WTC11 (cell line): ENCODE data around the gene MSI1. TPM values are rescaled to one million over a fixed set of nuclear protein-coding genes. Genes with fewer than 3 reads are reported as not detected.

ENCODE experiments used
- ATAC-seq: fragments of 200-7000 bp; cut with Tn5 transposase; 2 replicates; pipeline ENCODE4 v1.10.0; 2021; ENCODE audit warnings: mild to moderate bottlenecking, moderate library complexity
- CTCF ChIA-PET: fragments of 300-600 bp; sonication (Branson Sonifier 250); formaldehyde crosslinking; loops from one replicate; lab custom pipeline; 2021; ENCODE audit warnings: antibody characterized with exemption; lab: Charles Lee
- POLR2A ChIA-PET: fragments of 350-600 bp; sonication (Branson Sonifier 250); formaldehyde crosslinking; loops from one replicate; lab custom pipeline; 2021; ENCODE audit warnings: antibody characterized with exemption; lab: Charles Lee
- DNase-seq: peaks from one replicate; pipeline ENCODE4 v3.0.0; 2021; ENCODE audit warnings: low spot score
- H3K27ac Mint-ChIP-seq: 2 replicates; pipeline ENCODE4 v1.8.0; 2021; ENCODE audit warnings: mixed read lengths
- H3K27me3 Mint-ChIP-seq: 2 replicates; pipeline ENCODE4 v1.8.0; 2021; ENCODE audit warnings: low read depth, mild to moderate bottlenecking, moderate library complexity, mixed read lengths
- H3K36me3 Mint-ChIP-seq: 2 replicates; pipeline ENCODE4 v1.8.0; 2021; ENCODE audit warnings: mixed read lengths
- H3K4me1 Mint-ChIP-seq: 2 replicates; pipeline ENCODE4 v1.8.0; 2022; ENCODE audit warnings: mixed read lengths
- H3K4me3 Mint-ChIP-seq: 2 replicates; pipeline ENCODE4 v1.8.0; 2021; ENCODE audit warnings: mild to moderate bottlenecking, moderate library complexity, mixed read lengths
- H3K9me3 Mint-ChIP-seq: 2 replicates; pipeline ENCODE4 v1.8.0; 2021; ENCODE audit warnings: mixed read lengths
- CDX4 ChIP-seq: fragments of 250-450 bp; sonication (Bioruptor Pico); IDR thresholded peaks from 2 replicates; pipeline ENCODE4 v1.9.0; 2021; ENCODE audit warnings: moderate library complexity, mild to moderate bottlenecking, inconsistent platforms, borderline replicate concordance
- E2F1 ChIP-seq: sonication (generic); formaldehyde crosslinking; IDR thresholded peaks from 2 replicates; pipeline ENCODE4 v1.8.0; 2022; ENCODE audit warnings: mild to moderate bottlenecking, missing genetic modification reagents
- ERG ChIP-seq: fragments of 250-450 bp; sonication (Bioruptor Pico); IDR thresholded peaks from 2 replicates; pipeline ENCODE4 v1.8.0; 2021; ENCODE audit warnings: mild to moderate bottlenecking
- ESRRA ChIP-seq: sonication (generic); formaldehyde crosslinking; IDR thresholded peaks from 2 replicates; pipeline ENCODE4 v1.8.1; 2022; ENCODE audit warnings: mild to moderate bottlenecking, missing genetic modification reagents, borderline replicate concordance
- ETV6 ChIP-seq: sonication (generic); formaldehyde crosslinking; IDR thresholded peaks from 2 replicates; pipeline ENCODE4 v1.8.1; 2022; ENCODE audit warnings: mild to moderate bottlenecking, missing genetic modification reagents
- GRHL2 ChIP-seq: fragments of 250-450 bp; sonication (Bioruptor Pico); IDR thresholded peaks from 2 replicates; pipeline ENCODE4 v1.8.0; 2022; ENCODE audit warnings: mild to moderate bottlenecking, moderate library complexity; ENCODE audit not compliant: insufficient replicate concordance, severe bottlenecking
- GTF2I ChIP-seq: fragments of 250-450 bp; sonication (Bioruptor Pico); conservative IDR thresholded peaks from 2 replicates; pipeline ENCODE4 v1.4.0; 2021; ENCODE audit warnings: mild to moderate bottlenecking
- IRF2 ChIP-seq: sonication (generic); formaldehyde crosslinking; IDR thresholded peaks from 2 replicates; pipeline ENCODE4 v1.8.0; 2022; ENCODE audit warnings: low read depth, missing genetic modification reagents, borderline replicate concordance
- MXD4 ChIP-seq: fragments of 250-450 bp; sonication (Bioruptor Pico); IDR thresholded peaks from 2 replicates; pipeline ENCODE4 v1.8.0; 2021; ENCODE audit warnings: mild to moderate bottlenecking, moderate library complexity, borderline replicate concordance
- NR1H2 ChIP-seq: sonication (generic); formaldehyde crosslinking; IDR thresholded peaks from 2 replicates; pipeline ENCODE4 v1.9.0; 2021; ENCODE audit warnings: mild to moderate bottlenecking, moderate library complexity, missing genetic modification reagents
- PREB ChIP-seq: sonication (generic); formaldehyde crosslinking; IDR thresholded peaks from 2 replicates; pipeline ENCODE4 v1.8.1; 2022; ENCODE audit warnings: mild to moderate bottlenecking, missing genetic modification reagents, moderate library complexity, borderline replicate concordance
- PRRX2 ChIP-seq: fragments of 250-450 bp; sonication (Bioruptor Pico); IDR thresholded peaks from 2 replicates; pipeline ENCODE4 v1.8.0; 2021; ENCODE audit warnings: mild to moderate bottlenecking
- SP1 ChIP-seq: sonication (generic); formaldehyde crosslinking; conservative IDR thresholded peaks from 2 replicates; pipeline ENCODE4 v1.8.1; 2022; ENCODE audit warnings: missing genetic modification reagents
- TCF7 ChIP-seq: sonication (generic); formaldehyde crosslinking; IDR thresholded peaks from 2 replicates; pipeline ENCODE4 v1.8.0; 2022; ENCODE audit warnings: mild to moderate bottlenecking, low read depth, missing genetic modification reagents, moderate library complexity
- TEAD1 ChIP-seq: sonication (generic); formaldehyde crosslinking; IDR thresholded peaks from 2 replicates; pipeline ENCODE4 v1.8.0; 2022; ENCODE audit warnings: mild to moderate bottlenecking, missing genetic modification reagents
- TEAD4 ChIP-seq: sonication (generic); formaldehyde crosslinking; IDR thresholded peaks from 2 replicates; pipeline ENCODE4 v1.8.0; 2022; ENCODE audit warnings: mild to moderate bottlenecking, missing genetic modification reagents
- ZBTB21 ChIP-seq: sonication (generic); formaldehyde crosslinking; IDR thresholded peaks from 2 replicates; pipeline ENCODE4 v1.8.1; 2023; ENCODE audit warnings: mild to moderate bottlenecking, missing genetic modification reagents, borderline replicate concordance
- ZNF121 ChIP-seq: sonication (generic); formaldehyde crosslinking; IDR thresholded peaks from 2 replicates; pipeline ENCODE4 v1.8.0; 2023; ENCODE audit warnings: missing genetic modification reagents
- ZNF232 ChIP-seq: sonication (generic); formaldehyde crosslinking; IDR thresholded peaks from 2 replicates; pipeline ENCODE4 v1.8.0; 2022; ENCODE audit warnings: mild to moderate bottlenecking, missing genetic modification reagents
- ZNF416 ChIP-seq: fragments of 250-450 bp; sonication (Bioruptor Pico); IDR thresholded peaks from 2 replicates; pipeline ENCODE4 v1.9.0; 2021; ENCODE audit warnings: mild to moderate bottlenecking, inconsistent platforms
- ZSCAN18 ChIP-seq: fragments of 250-450 bp; sonication (Bioruptor Pico); IDR thresholded peaks from 2 replicates; pipeline ENCODE4 v2.1.2; 2022; ENCODE audit warnings: mild to moderate bottlenecking, moderate library complexity
- total RNA-seq: library from RNA; stranded (reverse); gene quantifications from 3 replicates; pipeline ENCODE4 v1.2.3, GENCODE V29; 2021

MSI1 gene
- total RNA-seq, 1 experiment from 2014 or later = 71.5 TPM

GRCh38 chr12:120343692-120344091, 25.3 kb downstream of the MSI1 start:
- Mint-ChIP-seq H3K4me3 (no peak overlapping the region), H3K27ac (no peak overlapping the region), H3K36me3 (peaks cover 22% of the 10 kb centered on the region), H3K27me3 (0 out of 2 replicates have a peak, but pooled peaks cover under 1% of the 10 kb centered on the region), H3K9me3 (peaks cover 5% of the 10 kb centered on the region), H3K4me1 (no peaks in the 10 kb centered on the region)
- ATAC-seq (no peak), DNase-seq (no peak)
- ChIA-PET POLR2A (no interaction called here), CTCF (interaction anchor here (0.6 kb wide), 1 partner anchor 113 kb away, joined by 3 read pairs; no protein-coding TSS in a partner anchor)
- TF ChIP-seq ZNF121 (peak; percentile 69), E2F1 (CRISPR knock-in tag) (no peak)

- ChIA-PET POLR2A (no interaction called here), CTCF (interaction anchor here (0.7 to 0.9 kb wide), 2 partner anchors 24 to 51 kb away, joined by 3 read pairs; no protein-coding TSS in a partner anchor)
- H3K27ac Mint-ChIP-seq = no peak overlapping the region
- H3K27me3 Mint-ChIP-seq = peaks cover 3% of the 10 kb centered on the region
- no peaks in the 10 kb centered on the region for H3K4me1 Mint-ChIP-seq
- H3K36me3 Mint-ChIP-seq = peaks cover 22% of the 10 kb centered on the region
- DNase-seq (no peak), ATAC-seq (no peak)
- H3K4me3 Mint-ChIP-seq = no peak overlapping the region
- peaks cover 9% of the 10 kb centered on the region for H3K9me3 Mint-ChIP-seq
- peak; percentile 62; the same call in 1 of the 2 replicates for TF ChIP-seq GTF2I (CRISPR knock-in tag)
- no peak for TF ChIP-seq GRHL2 (CRISPR knock-in tag)
- no peak for TF ChIP-seq NR1H2 (CRISPR knock-in tag)
- TF ChIP-seq SP1 = no peak
- no peak for TF ChIP-seq ESRRA (CRISPR knock-in tag)
- no peak for TF ChIP-seq TEAD1 (CRISPR knock-in tag)
These were observed 25.9 kb downstream of the MSI1 start for GRCh38 chr12:120343039-120343537.

GRCh38 chr12:120342175-120343038, 26.6 kb downstream of the MSI1 start:
- H3K36me3 Mint-ChIP-seq = peaks cover 27% of the 10 kb centered on the region
- no peak overlapping the region for H3K27ac Mint-ChIP-seq
- ATAC-seq (peak; percentile 65), DNase-seq (no peak)
- no peak overlapping the region for H3K4me3 Mint-ChIP-seq
- H3K27me3 Mint-ChIP-seq = peaks cover 10% of the 10 kb centered on the region
- TF ChIP-seq ERG (CRISPR knock-in tag) (no peak), CDX4 (CRISPR knock-in tag) (no peak), IRF2 (CRISPR knock-in tag) (no peak), TEAD4 (CRISPR knock-in tag) (no peak), ZBTB21 (CRISPR knock-in tag) (no peak), ZNF232 (CRISPR knock-in tag) (no peak)
- CTCF ChIA-PET = interaction anchor here (0.6 to 1.9 kb wide), 5 partner anchors 25 to 219 kb away, joined by 3 to 6 read pairs (median 4); partner anchors contain the start of gene SIRT4
- no peaks in the 10 kb centered on the region for H3K4me1 Mint-ChIP-seq
- peaks cover 16% of the 10 kb centered on the region for H3K9me3 Mint-ChIP-seq
- POLR2A ChIA-PET = no interaction called here

- H3K27ac Mint-ChIP-seq = no peak overlapping the region
- no peak for DNase-seq
- H3K4me1 Mint-ChIP-seq = no peaks in the 10 kb centered on the region
- H3K27me3 Mint-ChIP-seq = peaks cover 23% of the 10 kb centered on the region
- peaks cover 36% of the 10 kb centered on the region for H3K9me3 Mint-ChIP-seq
- peaks cover 32% of the 10 kb centered on the region for H3K36me3 Mint-ChIP-seq
- ChIA-PET POLR2A (interaction anchor here (0.7 kb wide), 1 partner anchor 100 kb away, joined by 4 read pairs; no protein-coding TSS in a partner anchor), CTCF (interaction anchor here (1.3 to 1.6 kb wide), 3 partner anchors 14 to 111 kb away, joined by 3 to 5 read pairs (median 3); no protein-coding TSS in a partner anchor)
- H3K4me3 Mint-ChIP-seq = no peak overlapping the region
- ATAC-seq = no peak
- TF ChIP-seq ETV6 (CRISPR knock-in tag) (no peak), PRRX2 (no peak), ZNF416 (CRISPR knock-in tag) (no peak), MXD4 (CRISPR knock-in tag) (no peak), ZSCAN18 (no peak), GTF2I (CRISPR knock-in tag) (no peak), TCF7 (CRISPR knock-in tag) (no peak), ZBTB21 (CRISPR knock-in tag) (no peak), TEAD4 (CRISPR knock-in tag) (no peak), NR1H2 (CRISPR knock-in tag) (no peak), PREB (CRISPR knock-in tag) (no peak)
These were observed 29.7 kb downstream of the MSI1 start for GRCh38 chr12:120339256-120339655.
